GM23338 (cell line): ENCODE data around the gene GRIA1. TPM values are rescaled to one million over a fixed set of nuclear protein-coding genes. Genes with fewer than 3 reads are reported as not detected.

Source experiments
- ATAC-seq: fragments of 200-7000 bp; cut with Tn5 transposase; 3 replicates; pipeline ENCODE4 v1.9.1; 2020
- DNase-seq: peaks from one replicate; pipeline ENCODE4 v3.0.0-alpha.2; 2015; ENCODE audit warnings: low spot score
- H2AFZ ChIP-seq: fragments of 200-600 bp; sonication (generic); 2 replicates; pipeline ENCODE4 v1.8.0; 2016; ENCODE audit warnings: antibody characterized with exemption, mild to moderate bottlenecking, moderate library complexity
- H3F3A ChIP-seq: fragments of 200-600 bp; sonication (generic); replicated peaks from 2 replicates; pipeline ENCODE4 v1.8.0; 2017; ENCODE audit warnings: antibody characterized with exemption, mixed run types, low read depth
- H3K27ac ChIP-seq: fragments of 200-600 bp; sonication (generic); 2 replicates; pipeline ENCODE4 v1.6.1; 2016; ENCODE audit warnings: low read depth
- H3K27me3 ChIP-seq: fragments of 200-600 bp; sonication (generic); 2 replicates; pipeline ENCODE4 v1.8.0; 2016; ENCODE audit warnings: mild to moderate bottlenecking, mixed run types, moderate library complexity; ENCODE audit not compliant: insufficient read depth
- H3K36me3 ChIP-seq: fragments of 200-600 bp; sonication (generic); 2 replicates; pipeline ENCODE4 v1.8.0; 2016; ENCODE audit warnings: mild to moderate bottlenecking; ENCODE audit not compliant: insufficient read depth
- H3K4me1 ChIP-seq: fragments of 200-600 bp; sonication (generic); 2 replicates; pipeline ENCODE4 v1.8.0; 2016; ENCODE audit warnings: mild to moderate bottlenecking, moderate library complexity; ENCODE audit not compliant: insufficient read depth
- H3K4me2 ChIP-seq: fragments of 200-600 bp; sonication (generic); 2 replicates; pipeline ENCODE4 v1.7.1; 2017; ENCODE audit warnings: mixed run types
- H3K4me3 ChIP-seq: fragments of 200-600 bp; sonication (generic); 2 replicates; pipeline ENCODE4 v1.6.1; 2016; ENCODE audit warnings: mixed run types
- H3K79me2 ChIP-seq: fragments of 200-600 bp; sonication (generic); replicated peaks from 2 replicates; pipeline ENCODE4 v1.8.0; 2017; ENCODE audit warnings: mild to moderate bottlenecking; ENCODE audit not compliant: insufficient read depth
- H3K9me2 ChIP-seq: fragments of 200-600 bp; sonication (generic); 2 replicates; pipeline ENCODE4 v1.8.0; 2017; ENCODE audit not compliant: insufficient read depth
- H4K20me1 ChIP-seq: fragments of 200-600 bp; sonication (generic); replicated peaks from 2 replicates; pipeline ENCODE4 v1.8.0; 2017; ENCODE audit warnings: mild to moderate bottlenecking; ENCODE audit not compliant: insufficient read depth
- H3K27ac Mint-ChIP-seq: 2 replicates; pipeline ENCODE4 v1.8.0; 2020; ENCODE audit warnings: inconsistent platforms, mild to moderate bottlenecking, moderate library complexity, mixed read lengths
- H3K27me3 Mint-ChIP-seq: 3 replicates; pipeline ENCODE4 v1.8.0; 2022; ENCODE audit warnings: low read depth, mild to moderate bottlenecking, moderate library complexity, mixed read lengths, inconsistent platforms; ENCODE audit not compliant: insufficient read depth, poor library complexity
- H3K36me3 Mint-ChIP-seq: 3 replicates; pipeline ENCODE4 v1.8.0; 2021; ENCODE audit warnings: low read depth, mild to moderate bottlenecking, inconsistent platforms, moderate library complexity, mixed read lengths
- H3K4me1 Mint-ChIP-seq: 3 replicates; pipeline ENCODE4 v1.8.0; 2020; ENCODE audit warnings: mild to moderate bottlenecking, inconsistent platforms, mixed read lengths
- H3K4me3 Mint-ChIP-seq: 3 replicates; pipeline ENCODE4 v1.8.0; 2021; ENCODE audit warnings: moderate library complexity, mild to moderate bottlenecking, inconsistent platforms, mixed read lengths
- H3K9me3 Mint-ChIP-seq: 3 replicates; pipeline ENCODE4 v1.8.0; 2020; ENCODE audit warnings: moderate library complexity, mild to moderate bottlenecking, inconsistent platforms, mixed read lengths
- CREB1 ChIP-seq: fragments of 250-450 bp; sonication (Bioruptor Pico); IDR thresholded peaks from 2 replicates; pipeline ENCODE4 v1.5.0; 2020; ENCODE audit warnings: low read depth, mild to moderate bottlenecking, moderate library complexity
- EZH2 ChIP-seq: fragments of 200-600 bp; sonication (generic); IDR thresholded peaks from one replicate; pipeline ENCODE4 v1.8.0; 2017; ENCODE audit warnings: antibody characterized with exemption, mild to moderate bottlenecking, low read depth; ENCODE audit not compliant: unreplicated experiment
- EZH2phosphoT487 ChIP-seq: fragments of 200-600 bp; sonication (generic); IDR thresholded peaks from one replicate; pipeline ENCODE4 v1.8.1; 2018; ENCODE audit warnings: antibody characterized with exemption; ENCODE audit not compliant: unreplicated experiment
- JUNB ChIP-seq: IDR thresholded peaks from one replicate; pipeline ENCODE4 v1.6.1; 2016; ENCODE audit warnings: antibody characterized with exemption; ENCODE audit not compliant: unreplicated experiment
- NANOG ChIP-seq: IDR thresholded peaks from 2 replicates; pipeline ENCODE4 v1.6.1; 2016; ENCODE audit warnings: antibody characterized with exemption, borderline replicate concordance
- POLR2AphosphoS5 ChIP-seq: IDR thresholded peaks from 2 replicates; pipeline ENCODE4 v1.6.1; 2016; ENCODE audit warnings: antibody characterized with exemption, low read depth
- STAT1 ChIP-seq: IDR thresholded peaks from one replicate; pipeline ENCODE4 v1.6.1; 2016; ENCODE audit warnings: antibody characterized with exemption; ENCODE audit not compliant: unreplicated experiment
- ZNF114 ChIP-seq: fragments of 250-450 bp; sonication (Bioruptor Pico); IDR thresholded peaks from 2 replicates; pipeline ENCODE4 v1.5.0; 2020; ENCODE audit warnings: mild to moderate bottlenecking, moderate library complexity
- ZNF331 ChIP-seq: fragments of 250-450 bp; sonication (Bioruptor Pico); IDR thresholded peaks from 2 replicates; pipeline ENCODE4 v1.5.0; 2020; ENCODE audit warnings: low read depth, mild to moderate bottlenecking, moderate library complexity
- ZNF462 ChIP-seq: fragments of 250-450 bp; sonication (Bioruptor Pico); IDR thresholded peaks from 2 replicates; pipeline ENCODE4 v1.5.0; 2020; ENCODE audit warnings: mild to moderate bottlenecking, moderate library complexity
- polyA plus RNA-seq: library from polyadenylated mRNA; unstranded; fragments of >200 nt; fragmentation: Nextera tagmentation; extraction: Ambion mirVana; gene quantifications from 2 replicates; pipeline ENCODE4 v1.2.1, GENCODE V29; 2016
- total RNA-seq: library from RNA; depleted of rRNA; stranded (reverse); fragments of >200 nt; shearing (Covaris generic); gene quantifications from 2 replicates; pipeline ENCODE4 v1.2.3, GENCODE V29; 2014
- TF ChIP-seq, protein P1 (sequence below): IDR thresholded peaks from 2 replicates; pipeline ENCODE4 v1.6.1; 2016; ENCODE audit warnings: antibody characterized with exemption
- TF ChIP-seq, protein P2 (sequence below), 2 experiments: fragments of 200-600 bp in 1 of 2; sonication (generic) in 1 of 2; conservative IDR thresholded peaks; 2 replicates each; pipeline versions ENCODE4 v1.5.1 to v1.6.1; 2016 to 2017; ENCODE audit warnings: antibody characterized with exemption in 2 of 2, low read depth in 2 of 2, mild to moderate bottlenecking in 2 of 2, moderate library complexity in 1 of 2
- TF ChIP-seq, protein P3 (sequence below): IDR thresholded peaks from one replicate; pipeline ENCODE4 v1.6.1; 2018; ENCODE audit warnings: antibody characterized with exemption; ENCODE audit not compliant: unreplicated experiment

GRIA1 gene
- total and polyA plus RNA-seq, 2 experiments from 2014 or later = 1.0 to 1.7 TPM

- Histone ChIP-seq H3K4me1 (no peaks in the 10 kb centered on the region), H3K79me2 (no peaks in the 10 kb centered on the region), H3K9me2 (peaks cover 4% of the 10 kb centered on the region; the same call in 1 of the 2 replicates), H3K4me3 (no peak overlapping the region), H4K20me1 (no peaks in the 10 kb centered on the region), H3K36me3 (no peaks in the 10 kb centered on the region), H3K27ac (no peak overlapping the region), H3F3A (no peaks in the 10 kb centered on the region), H3K4me2 (no peak overlapping the region), H2AFZ (no peak overlapping the region), H3K27me3 (no peaks in the 10 kb centered on the region)
- H3K36me3 Mint-ChIP-seq = no peaks in the 10 kb centered on the region
- H3K4me1 Mint-ChIP-seq = no peaks in the 10 kb centered on the region; the same call in 2 of the 3 replicates
- ATAC-seq (no peak), DNase-seq (no peak)
- no peak overlapping the region for H3K4me3 Mint-ChIP-seq
- H3K27me3 Mint-ChIP-seq = peaks cover 7% of the 10 kb centered on the region
- no peak for TF ChIP-seq JUNB
- no peak for TF ChIP-seq STAT1
- no peak for TF ChIP-seq EZH2
- no peak for TF ChIP-seq ZNF114 (CRISPR knock-in tag)
- no peak for TF ChIP-seq NANOG
- TF ChIP-seq, protein P1, sequence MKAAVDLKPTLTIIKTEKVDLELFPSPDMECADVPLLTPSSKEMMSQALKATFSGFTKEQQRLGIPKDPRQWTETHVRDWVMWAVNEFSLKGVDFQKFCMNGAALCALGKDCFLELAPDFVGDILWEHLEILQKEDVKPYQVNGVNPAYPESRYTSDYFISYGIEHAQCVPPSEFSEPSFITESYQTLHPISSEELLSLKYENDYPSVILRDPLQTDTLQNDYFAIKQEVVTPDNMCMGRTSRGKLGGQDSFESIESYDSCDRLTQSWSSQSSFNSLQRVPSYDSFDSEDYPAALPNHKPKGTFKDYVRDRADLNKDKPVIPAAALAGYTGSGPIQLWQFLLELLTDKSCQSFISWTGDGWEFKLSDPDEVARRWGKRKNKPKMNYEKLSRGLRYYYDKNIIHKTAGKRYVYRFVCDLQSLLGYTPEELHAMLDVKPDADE = no peak
- TF ChIP-seq CREB1 (CRISPR knock-in tag) = no peak
- no peak for TF ChIP-seq ZNF462
- TF ChIP-seq EZH2phosphoT487 = no peak
- TF ChIP-seq ZNF331 (CRISPR knock-in tag) = no peak
- TF ChIP-seq POLR2AphosphoS5 = no peak
- TF ChIP-seq, protein P2, sequence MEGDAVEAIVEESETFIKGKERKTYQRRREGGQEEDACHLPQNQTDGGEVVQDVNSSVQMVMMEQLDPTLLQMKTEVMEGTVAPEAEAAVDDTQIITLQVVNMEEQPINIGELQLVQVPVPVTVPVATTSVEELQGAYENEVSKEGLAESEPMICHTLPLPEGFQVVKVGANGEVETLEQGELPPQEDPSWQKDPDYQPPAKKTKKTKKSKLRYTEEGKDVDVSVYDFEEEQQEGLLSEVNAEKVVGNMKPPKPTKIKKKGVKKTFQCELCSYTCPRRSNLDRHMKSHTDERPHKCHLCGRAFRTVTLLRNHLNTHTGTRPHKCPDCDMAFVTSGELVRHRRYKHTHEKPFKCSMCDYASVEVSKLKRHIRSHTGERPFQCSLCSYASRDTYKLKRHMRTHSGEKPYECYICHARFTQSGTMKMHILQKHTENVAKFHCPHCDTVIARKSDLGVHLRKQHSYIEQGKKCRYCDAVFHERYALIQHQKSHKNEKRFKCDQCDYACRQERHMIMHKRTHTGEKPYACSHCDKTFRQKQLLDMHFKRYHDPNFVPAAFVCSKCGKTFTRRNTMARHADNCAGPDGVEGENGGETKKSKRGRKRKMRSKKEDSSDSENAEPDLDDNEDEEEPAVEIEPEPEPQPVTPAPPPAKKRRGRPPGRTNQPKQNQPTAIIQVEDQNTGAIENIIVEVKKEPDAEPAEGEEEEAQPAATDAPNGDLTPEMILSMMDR (conservative IDR thresholded peaks at IDR 0.05; ENCODE audit: low read depth in 2 of 2) = no peak
- TF ChIP-seq, protein P3, sequence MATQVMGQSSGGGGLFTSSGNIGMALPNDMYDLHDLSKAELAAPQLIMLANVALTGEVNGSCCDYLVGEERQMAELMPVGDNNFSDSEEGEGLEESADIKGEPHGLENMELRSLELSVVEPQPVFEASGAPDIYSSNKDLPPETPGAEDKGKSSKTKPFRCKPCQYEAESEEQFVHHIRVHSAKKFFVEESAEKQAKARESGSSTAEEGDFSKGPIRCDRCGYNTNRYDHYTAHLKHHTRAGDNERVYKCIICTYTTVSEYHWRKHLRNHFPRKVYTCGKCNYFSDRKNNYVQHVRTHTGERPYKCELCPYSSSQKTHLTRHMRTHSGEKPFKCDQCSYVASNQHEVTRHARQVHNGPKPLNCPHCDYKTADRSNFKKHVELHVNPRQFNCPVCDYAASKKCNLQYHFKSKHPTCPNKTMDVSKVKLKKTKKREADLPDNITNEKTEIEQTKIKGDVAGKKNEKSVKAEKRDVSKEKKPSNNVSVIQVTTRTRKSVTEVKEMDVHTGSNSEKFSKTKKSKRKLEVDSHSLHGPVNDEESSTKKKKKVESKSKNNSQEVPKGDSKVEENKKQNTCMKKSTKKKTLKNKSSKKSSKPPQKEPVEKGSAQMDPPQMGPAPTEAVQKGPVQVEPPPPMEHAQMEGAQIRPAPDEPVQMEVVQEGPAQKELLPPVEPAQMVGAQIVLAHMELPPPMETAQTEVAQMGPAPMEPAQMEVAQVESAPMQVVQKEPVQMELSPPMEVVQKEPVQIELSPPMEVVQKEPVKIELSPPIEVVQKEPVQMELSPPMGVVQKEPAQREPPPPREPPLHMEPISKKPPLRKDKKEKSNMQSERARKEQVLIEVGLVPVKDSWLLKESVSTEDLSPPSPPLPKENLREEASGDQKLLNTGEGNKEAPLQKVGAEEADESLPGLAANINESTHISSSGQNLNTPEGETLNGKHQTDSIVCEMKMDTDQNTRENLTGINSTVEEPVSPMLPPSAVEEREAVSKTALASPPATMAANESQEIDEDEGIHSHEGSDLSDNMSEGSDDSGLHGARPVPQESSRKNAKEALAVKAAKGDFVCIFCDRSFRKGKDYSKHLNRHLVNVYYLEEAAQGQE = no peak
- H3K9me3 Mint-ChIP-seq = no peaks in the 10 kb centered on the region; the same call in 2 of the 3 replicates
- H3K27ac Mint-ChIP-seq = no peak overlapping the region
Observed at GRCh38 chr5:153559926-153560325, 69.5 kb downstream of the GRIA1 start.
